AG09319 (cell line): ENCODE data around the gene STUM.

ENCODE experiments used
- DNase-seq: peaks from one replicate; pipeline ENCODE4 v3.0.0-alpha.2; 2010; ENCODE audit warnings: low read depth; ENCODE audit errors: extremely low read depth
- TF ChIP-seq, protein P1 (sequence below): IDR thresholded peaks from 2 replicates; pipeline ENCODE4 v1.5.1; 2011; ENCODE audit warnings: low read depth, mild to moderate bottlenecking, inconsistent platforms, low read length, moderate library complexity

The STUM gene

GRCh38 chr1:226581650-226582330 lies 33.2 kb downstream of the STUM start:
- no peak for DNase-seq

DNA sequence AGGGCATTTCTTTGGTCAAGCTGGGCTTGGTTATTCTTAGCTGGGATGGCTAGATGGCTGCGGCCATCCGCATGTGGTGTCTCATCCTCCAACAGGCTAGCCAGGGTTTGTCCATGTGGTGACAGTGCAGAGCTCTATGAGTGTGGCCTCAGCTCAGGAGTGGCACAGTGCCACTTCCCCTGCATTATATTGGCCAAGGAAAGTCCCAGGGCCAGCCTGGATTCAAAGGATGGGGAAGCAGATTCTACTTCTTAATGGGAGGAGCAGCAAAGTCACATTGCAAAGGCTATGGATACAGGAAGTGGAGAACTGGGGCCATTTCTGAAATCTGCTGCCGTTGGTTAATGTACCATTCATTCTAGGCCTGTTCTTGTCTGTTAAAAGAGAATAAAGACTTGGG lies 34.4 kb downstream of the STUM start:
- TF ChIP-seq, protein P1, sequence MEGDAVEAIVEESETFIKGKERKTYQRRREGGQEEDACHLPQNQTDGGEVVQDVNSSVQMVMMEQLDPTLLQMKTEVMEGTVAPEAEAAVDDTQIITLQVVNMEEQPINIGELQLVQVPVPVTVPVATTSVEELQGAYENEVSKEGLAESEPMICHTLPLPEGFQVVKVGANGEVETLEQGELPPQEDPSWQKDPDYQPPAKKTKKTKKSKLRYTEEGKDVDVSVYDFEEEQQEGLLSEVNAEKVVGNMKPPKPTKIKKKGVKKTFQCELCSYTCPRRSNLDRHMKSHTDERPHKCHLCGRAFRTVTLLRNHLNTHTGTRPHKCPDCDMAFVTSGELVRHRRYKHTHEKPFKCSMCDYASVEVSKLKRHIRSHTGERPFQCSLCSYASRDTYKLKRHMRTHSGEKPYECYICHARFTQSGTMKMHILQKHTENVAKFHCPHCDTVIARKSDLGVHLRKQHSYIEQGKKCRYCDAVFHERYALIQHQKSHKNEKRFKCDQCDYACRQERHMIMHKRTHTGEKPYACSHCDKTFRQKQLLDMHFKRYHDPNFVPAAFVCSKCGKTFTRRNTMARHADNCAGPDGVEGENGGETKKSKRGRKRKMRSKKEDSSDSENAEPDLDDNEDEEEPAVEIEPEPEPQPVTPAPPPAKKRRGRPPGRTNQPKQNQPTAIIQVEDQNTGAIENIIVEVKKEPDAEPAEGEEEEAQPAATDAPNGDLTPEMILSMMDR, result no peak
- DNase-seq, result no peak

More at GRCh38 chr1:226581650-226582330, 33.2 kb downstream of the STUM start:
- TF ChIP-seq, protein P1, result no peak

- no peak for DNase-seq
- TF ChIP-seq, protein P1, result no peak
These were observed 35.6 kb downstream of the STUM start for GRCh38 chr1:226584164-226584563.

DNA sequence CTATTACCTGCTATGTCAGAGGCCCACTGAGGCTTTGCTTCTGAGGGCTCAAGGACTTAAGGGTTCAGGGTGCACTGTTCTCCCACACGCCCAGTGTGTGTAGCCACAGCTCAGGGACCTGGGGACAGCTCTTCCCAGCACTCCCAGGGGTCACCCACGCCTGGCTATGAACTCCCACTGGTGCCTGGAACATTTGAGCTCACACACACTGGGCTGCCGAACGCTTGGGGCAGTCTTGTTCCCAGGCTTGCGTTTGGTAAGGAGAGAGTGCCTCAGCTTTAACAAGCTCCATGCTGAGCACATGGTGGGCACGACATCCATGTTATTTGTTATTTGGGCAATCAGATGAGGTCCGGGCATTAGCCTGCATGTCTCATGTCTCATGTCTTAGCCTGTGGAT lies 37.6 kb downstream of the STUM start:
- TF ChIP-seq, protein P1, result no peak
- no peak for DNase-seq

GRCh38 chr1:226586650-226587422 lies 38.3 kb downstream of the STUM start:
- TF ChIP-seq, protein P1, result no peak
- no peak for DNase-seq

GRCh38 chr1:226588484-226588883 lies 39.9 kb downstream of the STUM start:
- TF ChIP-seq, protein P1, result no peak
- no peak for DNase-seq
